Vagina (tissue), 2 donors: ENCODE data around the gene DISP3.

ENCODE experiments used
- CTCF ChIP-seq, 3 experiments: fragments of 450-650 bp in 2 of 3; fragments of 200-600 bp in 1 of 3; sonication (generic) in 1 of 3; IDR thresholded peaks; one replicate each; pipeline ENCODE4 v1.5.1; 2017 to 2019; ENCODE audit warnings: antibody characterized with exemption in 3 of 3, mild to moderate bottlenecking in 2 of 3, moderate library complexity in 2 of 3
- POLR2AphosphoS5 ChIP-seq, 2 donors: sonication (generic); formaldehyde crosslinking; IDR thresholded peaks; one replicate each; pipeline ENCODE4 v1.9.0; 2017; ENCODE audit warnings: antibody characterized with exemption in 2 of 2, mild to moderate bottlenecking in 2 of 2, low read depth in 1 of 2; ENCODE audit not compliant: insufficient read depth in 1 of 2

- TF ChIP-seq POLR2AphosphoS5 (IDR thresholded peaks at IDR 0.05; ENCODE audit: insufficient read depth in 1 of 2, low read depth in 1 of 2) (no peak), CTCF (IDR thresholded peaks at IDR 0.05) (no peak)
Measured at GRCh38 chr1:11472284-11472683, 6.7 kb upstream of the DISP3 start.
